HPDE6-E6E7 (cell line): ENCODE results near the gene DLX2.

ENCODE experiments used
- DNase-seq: peaks from one replicate; pipeline ENCODE4 v3.0.0; 2011; ENCODE audit warnings: missing footprints; ENCODE audit errors: extremely low spot score

DLX2 gene

GRCh38 chr2:172094294-172095145 is 8.2 kb downstream of the DLX2 start:
- DNase-seq = no peak

DNA sequence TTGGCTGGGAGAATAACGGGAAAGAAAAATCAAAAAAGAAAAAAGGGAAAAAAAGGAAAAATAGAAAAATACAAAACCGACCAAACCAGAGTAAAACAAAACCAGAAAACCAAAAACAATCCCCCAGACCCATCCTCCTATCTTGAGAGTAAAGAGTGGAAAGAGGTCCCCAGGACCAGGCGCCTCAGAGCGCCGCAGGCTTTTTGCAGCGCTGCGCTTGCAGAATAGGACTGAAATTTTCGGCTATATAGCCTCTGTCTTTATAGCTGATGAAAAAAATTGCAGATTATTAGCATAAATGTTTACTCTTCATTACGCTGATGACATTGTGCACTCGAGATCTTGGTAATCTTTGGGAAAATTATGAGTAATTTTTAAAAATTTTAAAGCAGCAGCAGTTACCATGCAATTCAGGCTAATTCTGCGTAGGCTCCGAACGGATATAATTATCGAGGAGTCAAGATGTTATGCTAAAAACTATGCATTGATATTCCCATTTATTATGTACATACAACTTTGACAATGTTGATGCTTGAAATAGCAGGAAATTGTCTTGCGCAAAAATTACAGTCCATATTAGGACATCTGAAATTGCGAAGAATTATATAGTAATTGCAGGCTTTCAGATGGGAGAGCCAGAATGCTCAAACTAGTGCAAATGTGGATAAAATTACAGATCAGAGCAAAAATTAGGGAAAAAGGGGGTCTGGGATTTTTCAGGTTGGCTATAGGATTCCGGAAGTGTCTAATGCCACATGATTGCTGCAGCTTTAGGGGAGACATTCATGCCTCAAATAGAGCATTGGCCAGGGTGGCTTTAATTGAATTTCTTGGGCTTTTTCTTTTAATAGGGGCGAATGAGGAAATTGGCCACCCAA is 9.0 kb downstream of the DLX2 start:
- no peak for DNase-seq

DNA sequence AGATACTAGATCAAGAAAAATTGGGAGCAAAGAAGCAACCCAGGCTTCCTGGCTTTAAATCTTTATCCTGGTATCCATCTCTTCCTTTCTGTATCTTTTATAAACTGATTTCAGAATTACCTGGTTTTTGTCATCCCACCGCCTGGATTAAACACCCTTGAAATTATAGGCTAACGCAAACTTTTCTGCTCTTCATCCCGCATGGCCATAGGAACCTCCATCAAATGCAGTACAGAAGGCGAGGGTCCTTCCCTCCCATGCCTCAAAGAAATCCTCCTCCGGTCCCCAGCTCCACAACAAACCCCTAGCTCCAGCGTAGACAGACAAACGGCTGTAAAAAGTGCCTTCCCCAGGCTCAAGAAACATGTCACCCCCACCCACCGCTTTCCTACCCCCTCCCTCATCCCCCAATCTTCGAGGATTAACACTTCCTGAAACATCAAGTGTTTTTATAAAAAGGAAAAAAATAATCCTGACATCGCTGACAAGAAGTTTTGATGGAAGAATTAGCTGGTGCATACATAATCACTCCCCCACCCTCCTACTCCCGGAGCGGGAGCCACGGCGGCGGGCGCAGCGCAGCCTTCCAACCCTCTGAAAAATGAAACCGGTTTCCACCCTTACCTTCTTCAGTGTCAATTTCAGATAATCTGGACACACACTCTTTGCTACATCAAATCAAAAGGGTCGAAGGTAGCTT is 9.8 kb downstream of the DLX2 start:
- no peak for DNase-seq

DNA sequence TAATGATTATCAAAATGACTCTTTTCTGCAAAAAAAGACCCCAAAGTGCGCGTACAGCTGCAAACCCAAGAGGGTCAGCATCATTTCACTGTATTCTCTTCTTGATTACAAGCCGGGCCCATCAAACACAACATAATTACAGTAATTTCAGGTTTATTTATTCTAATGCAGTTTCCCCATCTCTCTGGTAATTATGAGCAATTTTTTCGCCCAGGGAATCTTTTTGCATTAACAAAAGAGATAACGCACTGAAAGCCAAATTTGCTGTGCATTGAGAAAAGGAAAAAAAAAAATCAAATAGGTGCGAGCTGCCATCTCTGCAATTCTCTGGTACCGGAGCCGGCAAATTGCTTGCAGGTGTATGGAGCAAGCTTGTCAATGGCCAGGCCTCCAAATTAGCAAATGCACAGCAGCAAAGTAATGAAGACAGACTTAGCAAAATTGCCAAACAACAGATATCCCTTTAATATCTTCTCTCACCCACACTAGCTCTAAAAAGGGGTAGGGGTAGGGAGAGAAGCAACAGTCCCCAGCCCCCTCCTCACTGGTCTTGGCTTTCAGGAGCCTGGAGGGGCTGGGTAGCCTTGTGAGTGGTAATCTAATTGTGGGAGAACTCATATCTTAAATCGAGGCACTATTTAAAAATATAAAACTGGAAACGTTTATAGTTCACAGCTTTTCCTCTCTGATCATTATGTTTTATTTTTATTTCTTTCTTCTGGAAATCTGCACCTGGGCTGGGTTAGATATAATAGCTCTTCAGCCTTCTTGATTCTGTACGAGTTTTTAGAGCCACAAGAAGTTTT is 10.7 kb downstream of the DLX2 start:
- DNase-seq = no peak

DNA sequence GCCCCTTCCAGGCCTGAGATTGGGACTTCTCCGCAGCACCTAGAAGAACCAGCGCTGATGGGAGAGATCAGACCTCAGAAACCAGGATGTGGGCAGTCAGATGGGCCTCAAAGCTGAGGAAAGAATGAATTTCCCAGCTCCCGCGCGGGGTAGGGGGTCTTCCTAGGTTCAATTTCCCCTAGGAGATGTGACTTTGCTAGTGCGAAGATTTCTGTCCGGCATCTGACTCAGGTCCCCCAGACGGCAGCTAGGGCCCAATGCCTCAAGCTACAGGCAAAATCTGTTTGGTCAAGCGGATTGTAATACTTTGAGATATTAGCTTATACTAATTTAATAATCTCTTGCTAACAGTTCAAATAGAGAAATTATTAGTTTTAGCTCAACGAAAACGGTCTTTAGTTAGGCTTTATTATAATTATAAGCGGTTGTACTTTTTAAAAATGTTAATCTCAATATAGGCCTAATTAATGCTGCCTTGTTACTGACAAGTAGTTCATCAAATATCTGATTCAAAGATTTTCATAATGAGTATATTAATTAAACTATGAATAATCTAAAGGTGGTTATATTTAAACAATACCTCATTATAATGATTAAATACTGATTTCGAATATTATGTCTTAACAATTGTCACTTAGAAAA is 11.6 kb downstream of the DLX2 start:
- no peak for DNase-seq

- DNase-seq = no peak
Observed at GRCh38 chr2:172090044-172090961, 12.4 kb downstream of the DLX2 start.

DNA sequence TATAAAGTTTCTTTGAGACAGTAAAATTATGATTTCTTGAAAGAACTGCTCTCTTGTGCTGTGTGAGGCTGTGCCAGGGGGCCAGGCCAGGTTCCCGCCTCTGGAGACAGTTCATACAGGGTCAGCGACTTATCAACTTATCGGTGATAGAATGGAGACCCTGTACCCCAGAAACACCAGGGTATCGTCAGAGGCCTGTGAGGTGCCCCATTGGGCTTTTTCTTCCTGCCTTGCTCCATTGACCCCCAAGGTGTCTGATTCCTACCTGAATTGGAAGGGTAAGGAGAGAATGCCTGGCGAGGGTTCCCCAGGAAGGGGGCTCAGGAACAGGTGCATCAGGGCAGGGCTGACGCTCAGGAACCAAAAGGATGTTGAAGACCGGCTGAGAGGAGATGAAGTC is 13.1 kb downstream of the DLX2 start:
- no peak for DNase-seq

DNA sequence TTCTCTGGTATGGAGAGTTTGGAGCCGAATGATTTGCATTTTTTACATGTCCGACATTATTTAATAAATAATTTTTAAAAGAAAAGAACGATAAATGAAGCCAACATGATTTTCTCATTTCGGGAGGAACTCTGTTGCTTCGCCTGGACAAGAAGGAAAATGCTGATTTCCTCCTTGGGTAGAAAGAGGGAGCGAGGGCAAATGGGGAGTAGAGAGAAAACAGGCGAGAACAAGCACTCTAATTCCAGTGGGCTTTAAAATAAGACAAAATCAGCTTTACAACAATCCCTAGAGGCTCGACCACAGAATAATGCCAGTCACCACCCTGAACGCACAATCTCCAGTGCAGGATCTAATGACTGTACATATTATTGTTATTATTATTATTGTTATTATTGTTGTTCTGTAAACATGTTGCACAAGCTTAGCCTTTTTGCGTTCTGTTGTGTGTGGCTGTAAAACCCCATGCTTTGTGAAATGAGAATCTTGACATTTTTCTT is 13.6 kb downstream of the DLX2 start:
- DNase-seq = no peak

- DNase-seq = no peak
Observed at GRCh38 chr2:172088245-172089004, 14.3 kb downstream of the DLX2 start.

DNA sequence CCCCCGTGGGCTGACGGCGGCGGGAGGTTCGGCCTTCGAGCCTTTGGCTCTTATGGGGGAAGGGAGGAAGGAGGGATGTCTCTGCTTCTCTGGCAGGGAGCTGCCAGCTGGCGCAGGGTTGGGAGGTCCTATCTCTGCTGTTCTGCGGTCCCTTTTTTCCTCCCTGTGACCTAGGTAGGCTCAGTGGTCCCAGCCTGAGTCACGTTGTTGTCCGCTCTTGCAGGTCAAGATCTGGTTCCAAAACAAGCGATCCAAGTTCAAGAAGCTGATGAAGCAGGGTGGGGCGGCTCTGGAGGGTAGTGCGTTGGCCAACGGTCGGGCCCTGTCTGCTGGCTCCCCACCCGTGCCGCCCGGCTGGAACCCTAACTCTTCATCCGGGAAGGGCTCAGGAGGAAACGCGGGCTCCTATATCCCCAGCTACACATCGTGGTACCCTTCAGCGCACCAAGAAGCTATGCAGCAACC is 14.9 kb downstream of the DLX2 start:
- no peak for DNase-seq

GRCh38 chr2:172087207-172087779 is 15.4 kb downstream of the DLX2 start:
- DNase-seq = no peak

DNA sequence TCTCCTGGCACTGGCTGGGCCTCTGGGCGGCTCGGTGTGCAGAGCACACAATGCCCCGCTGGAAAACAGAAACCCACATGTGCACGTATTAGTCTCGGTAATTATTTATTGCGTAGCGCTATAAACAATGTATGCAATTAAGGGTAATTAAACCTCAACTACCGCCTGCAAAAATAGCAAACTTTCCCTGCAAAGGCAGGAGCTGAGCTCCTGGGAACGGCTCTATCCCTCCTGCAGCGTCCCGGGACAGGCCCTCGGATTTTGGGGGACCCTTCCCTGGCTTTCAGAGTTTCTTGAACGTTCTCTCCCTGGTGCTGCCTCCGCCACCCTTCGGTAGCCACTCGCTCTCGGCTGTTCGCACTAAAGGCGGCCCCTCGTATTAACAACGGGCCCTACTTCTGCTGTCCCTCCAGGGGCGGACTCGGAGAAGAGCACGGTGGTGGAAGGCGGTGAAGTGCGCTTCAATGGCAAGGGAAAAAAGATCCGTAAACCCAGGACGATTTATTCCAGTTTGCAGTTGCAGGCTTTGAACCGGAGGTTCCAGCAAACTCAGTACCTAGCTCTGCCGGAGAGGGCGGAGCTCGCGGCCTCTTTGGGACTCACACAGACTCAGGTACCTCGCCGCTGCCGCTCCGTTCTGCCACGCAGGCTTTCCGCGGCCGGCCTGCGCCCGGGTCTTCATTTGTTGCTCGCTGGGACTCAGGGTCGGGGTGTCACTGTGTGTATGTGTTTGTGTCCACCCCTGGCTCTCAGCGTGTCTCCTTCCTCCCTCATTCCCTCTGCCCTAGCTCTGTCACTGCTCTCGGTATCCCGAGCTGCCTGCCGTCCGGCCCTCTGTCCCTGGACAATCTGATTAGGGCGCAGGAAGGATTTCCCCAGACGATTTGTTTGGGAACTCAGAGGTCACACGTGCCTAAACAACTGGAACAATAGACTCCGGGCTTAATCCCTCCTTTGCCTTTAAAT is 16.2 kb downstream of the DLX2 start:
- no peak for DNase-seq

DNA sequence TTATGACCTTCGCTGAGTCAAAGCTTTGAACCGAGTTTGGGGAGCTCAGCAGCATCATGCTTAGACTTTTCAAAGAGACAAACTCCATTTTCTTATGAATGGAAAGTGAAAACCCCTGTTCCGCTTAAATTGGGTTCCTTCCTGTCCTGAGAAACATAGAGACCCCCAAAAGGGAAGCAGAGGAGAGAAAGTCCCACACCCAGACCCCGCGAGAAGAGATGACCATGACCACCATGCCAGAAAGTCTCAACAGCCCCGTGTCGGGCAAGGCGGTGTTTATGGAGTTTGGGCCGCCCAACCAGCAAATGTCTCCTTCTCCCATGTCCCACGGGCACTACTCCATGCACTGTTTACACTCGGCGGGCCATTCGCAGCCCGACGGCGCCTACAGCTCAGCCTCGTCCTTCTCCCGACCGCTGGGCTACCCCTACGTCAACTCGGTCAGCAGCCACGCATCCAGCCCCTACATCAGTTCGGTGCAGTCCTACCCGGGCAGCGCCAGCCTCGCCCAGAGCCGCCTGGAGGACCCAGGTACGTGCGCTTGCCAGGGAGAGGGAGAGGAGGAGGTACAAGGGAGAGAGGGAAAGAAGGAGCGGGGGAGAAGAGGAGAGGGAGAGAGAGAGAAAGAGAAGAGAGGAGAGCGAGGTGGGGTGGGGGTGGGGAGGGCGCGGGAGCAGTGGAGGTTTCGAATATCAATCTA is 17.1 kb downstream of the DLX2 start, which contains the start of gene DLX1:
TSS of gene DLX1 (plus strand) at position 48 of the 700 bp plus-strand sequence. CDS start at position 219, 171 bp downstream.
- no peak for DNase-seq

DNA sequence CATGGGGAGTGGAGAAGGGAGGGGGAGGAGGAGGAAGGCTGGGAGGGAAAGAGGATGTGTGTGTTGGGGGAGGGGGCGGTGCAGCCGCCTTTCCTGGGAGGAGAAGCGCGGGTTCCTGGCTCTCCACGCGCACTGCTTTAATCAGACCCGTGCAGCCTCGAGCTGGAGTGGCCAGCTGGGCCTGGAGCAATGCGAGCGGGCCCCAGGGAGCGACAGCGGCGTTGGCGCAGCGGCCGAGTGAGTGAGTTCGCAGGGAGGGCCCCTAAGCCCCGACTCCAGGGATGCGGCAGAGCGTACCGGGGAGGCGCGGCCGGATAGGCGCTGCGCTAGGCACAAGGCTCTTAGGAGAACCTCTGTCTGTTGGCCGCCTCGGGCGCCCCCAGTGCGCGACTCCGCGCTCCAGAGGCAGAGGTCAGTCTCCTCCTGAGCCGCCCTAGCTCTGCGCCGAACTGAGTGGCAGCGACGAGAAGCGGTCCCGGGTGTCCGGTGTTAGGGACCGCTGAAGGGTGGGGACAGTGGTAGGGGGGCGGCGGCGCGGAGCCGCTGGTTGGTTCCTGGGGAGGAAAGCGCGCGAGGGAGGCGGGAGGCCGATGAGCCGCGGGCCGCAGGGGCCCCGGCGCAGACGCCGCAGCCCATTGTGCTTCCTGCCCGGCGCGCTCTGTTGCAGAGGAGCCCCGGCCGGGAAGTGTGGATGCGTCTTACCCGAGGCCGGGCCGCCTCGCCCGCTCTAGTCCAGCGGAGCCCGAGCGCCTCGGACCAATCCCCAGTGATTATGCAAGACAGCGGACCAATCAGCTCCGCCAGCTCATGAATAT is 17.8 kb downstream of the DLX2 start:
- DNase-seq = peak; percentile 93

DNA sequence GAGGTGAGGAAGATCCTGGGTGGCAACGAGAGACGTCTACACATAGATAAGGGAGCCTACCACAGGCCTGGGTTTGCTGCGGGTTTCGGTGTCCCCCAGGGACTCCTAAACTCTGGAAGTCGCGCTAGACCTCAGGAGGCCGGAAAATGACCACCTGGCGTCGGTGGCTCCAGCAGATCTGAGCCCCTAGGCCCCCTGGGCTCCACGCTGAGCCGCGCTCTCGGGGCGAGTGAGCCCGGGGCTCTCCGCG is 18.4 kb downstream of the DLX2 start:
- no peak for DNase-seq
